HG02973 (cell line): ENCODE measurements around the gene HMGCL.
"Not testable (repeated sequence)": the region's sequence is repeated elsewhere in the genome, so short reads cannot be mapped to it uniquely, and the experiment has no call there.

Experiments
- ATAC-seq: cut with Tn5 transposase; IDR thresholded peaks from one replicate; pipeline ENCODE4 v1.9.1; 2021; ENCODE audit warnings: moderate library complexity; ENCODE audit not compliant: unreplicated experiment

The HMGCL gene

GRCh38 chr1:23827717-23828116 is 2.5 kb upstream of the HMGCL start:
- ATAC-seq: no peak

GRCh38 chr1:23826590-23826989 is 1.4 kb upstream of the HMGCL start:
- ATAC-seq: not testable (repeated sequence)

DNA sequence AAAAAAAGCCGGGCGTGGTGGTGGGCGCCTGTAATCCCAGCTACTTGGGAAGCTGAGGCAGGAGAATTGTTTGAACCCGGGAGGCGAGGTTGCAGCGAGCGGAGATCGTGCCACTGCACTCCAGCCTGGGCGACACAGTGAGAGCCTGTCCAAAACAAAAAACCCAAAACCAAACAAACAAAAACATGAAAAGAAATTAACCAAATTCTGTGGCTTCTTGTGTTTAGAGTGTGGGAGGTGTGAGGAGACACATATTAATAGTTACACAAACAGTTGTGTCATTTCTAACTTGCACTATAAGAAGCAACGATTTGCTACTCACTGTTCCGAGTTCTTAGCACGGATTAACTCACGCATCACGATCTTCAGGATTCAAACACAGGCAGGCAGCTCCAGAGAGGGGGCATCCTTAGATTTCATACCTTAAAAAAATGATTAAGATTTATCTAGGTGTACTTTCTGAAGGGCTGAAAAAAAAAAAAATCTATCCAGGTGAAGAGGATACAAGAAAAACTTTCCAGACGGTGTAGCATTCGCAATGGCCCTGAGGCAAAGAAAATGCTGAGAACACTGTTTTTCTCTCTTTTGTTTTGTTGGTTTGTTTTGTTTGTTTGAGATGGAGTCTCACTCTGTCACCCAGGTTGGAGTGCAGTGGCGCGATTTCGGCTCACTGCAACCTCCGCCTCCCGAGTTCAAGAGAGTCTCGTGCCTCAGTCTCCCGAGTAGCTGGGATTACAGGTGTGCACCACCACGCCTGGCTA is 713 bp upstream of the HMGCL start:
- ATAC-seq: peak; percentile 44

GRCh38 chr1:23824711-23825075 is 536 bp downstream of the HMGCL start:
- ATAC-seq: peak; percentile 11

- no peak for ATAC-seq
Measured at GRCh38 chr1:23823767-23824166, 1.5 kb downstream of the HMGCL start.

DNA sequence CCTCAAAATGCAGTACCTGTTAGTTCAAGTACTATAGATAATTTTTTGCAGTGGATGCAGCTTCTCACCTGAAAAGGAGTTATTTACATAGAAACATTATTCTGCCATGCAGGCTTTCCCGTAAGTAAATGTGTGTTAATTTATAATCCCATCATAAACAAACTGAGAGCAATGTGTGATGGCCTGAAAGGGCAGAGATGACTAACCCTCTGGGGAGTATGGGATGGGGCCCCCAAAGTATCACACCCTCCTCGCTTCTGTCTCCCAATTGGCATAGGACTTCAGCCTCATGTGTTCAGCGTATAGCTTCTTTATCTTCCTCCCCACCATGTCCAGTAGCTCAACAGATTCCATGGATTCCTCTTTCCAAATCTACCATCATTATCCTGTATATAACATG is 7.6 kb downstream of the HMGCL start:
- ATAC-seq: no peak

DNA sequence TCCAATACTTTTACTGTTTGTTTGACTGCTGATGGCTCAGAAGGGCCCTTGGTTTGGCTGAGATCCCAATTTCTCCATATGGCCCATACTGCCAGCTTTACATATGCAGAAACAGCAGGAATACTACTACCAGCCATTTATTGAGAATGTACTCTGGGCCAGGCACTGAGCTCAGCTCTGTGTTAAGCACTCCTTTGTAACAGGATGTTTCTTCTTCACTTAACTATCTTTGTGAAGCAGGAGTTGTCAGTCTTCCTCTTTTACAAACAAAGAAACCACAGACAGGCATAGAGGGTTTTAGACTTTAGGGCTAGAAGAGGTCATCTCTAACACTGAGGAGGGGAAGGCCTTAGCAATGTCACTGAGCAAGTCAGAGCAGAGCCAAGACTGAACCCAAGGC is 8.3 kb downstream of the HMGCL start:
- no peak for ATAC-seq

GRCh38 chr1:23816361-23816760 is 8.9 kb downstream of the HMGCL start:
- no peak for ATAC-seq

GRCh38 chr1:23814016-23814415 is 11.2 kb downstream of the HMGCL start:
- ATAC-seq: no peak

DNA sequence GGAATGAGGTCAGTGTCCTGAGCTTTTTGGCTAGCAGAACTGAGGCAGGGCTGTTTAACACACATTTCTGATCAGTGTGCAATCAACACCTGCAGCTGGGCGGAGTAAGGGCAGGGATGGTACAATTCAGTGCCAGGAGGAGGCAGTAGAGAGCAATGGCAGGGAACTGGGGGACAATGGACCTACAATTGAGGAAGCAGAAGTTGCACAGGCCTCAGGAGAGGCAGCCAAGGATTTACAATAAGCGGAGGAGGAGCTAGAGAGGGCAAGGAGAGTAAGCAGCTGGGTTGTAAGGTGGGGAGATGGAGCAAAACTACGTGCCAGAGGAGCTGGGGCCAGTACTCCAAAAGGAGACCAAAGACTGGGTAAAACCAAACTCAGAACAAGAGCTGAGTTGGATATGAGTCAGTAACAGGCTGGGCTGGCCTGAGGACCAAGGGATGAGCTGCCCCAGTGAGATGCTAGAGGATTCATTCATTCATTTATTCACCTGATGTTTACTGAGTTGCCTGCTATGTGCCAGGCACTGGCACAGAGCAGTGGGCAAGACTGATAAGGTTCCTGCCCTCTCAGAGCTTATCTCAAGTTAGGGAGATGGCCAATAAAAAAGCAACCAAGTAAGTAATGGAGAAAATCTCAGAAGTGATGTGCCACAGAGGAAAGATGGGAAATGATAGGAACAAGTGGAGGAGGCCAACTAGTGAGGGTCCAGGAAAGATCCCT is 14.2 kb downstream of the HMGCL start:
- ATAC-seq: peak; percentile 44

GRCh38 chr1:23809751-23810171 is 15.5 kb downstream of the HMGCL start:
- ATAC-seq: peak; percentile 48

- ATAC-seq: no peak
Measured at GRCh38 chr1:23807453-23807852, 17.8 kb downstream of the HMGCL start.

GRCh38 chr1:23806280-23806679 is 18.9 kb downstream of the HMGCL start:
- no peak for ATAC-seq

DNA sequence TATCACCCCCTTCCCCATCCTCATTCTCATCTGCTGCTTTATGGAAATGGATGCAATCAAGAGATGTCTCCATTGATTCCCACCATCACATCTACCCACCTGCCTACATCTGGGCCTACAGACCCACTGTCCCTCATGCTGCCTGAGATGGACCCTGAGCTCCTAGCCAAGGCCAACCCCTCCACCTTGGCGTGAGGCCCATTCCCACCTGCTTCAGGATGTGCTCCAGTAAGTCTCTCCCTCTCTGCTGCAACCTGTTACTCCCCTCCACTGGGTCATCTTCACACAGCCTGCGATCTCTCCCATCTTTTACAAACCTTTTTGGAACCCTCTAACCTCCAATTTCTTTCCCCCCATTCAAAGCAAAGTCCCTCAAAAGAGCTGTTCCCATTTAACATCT is 20.2 kb downstream of the HMGCL start:
- ATAC-seq: no peak

DNA sequence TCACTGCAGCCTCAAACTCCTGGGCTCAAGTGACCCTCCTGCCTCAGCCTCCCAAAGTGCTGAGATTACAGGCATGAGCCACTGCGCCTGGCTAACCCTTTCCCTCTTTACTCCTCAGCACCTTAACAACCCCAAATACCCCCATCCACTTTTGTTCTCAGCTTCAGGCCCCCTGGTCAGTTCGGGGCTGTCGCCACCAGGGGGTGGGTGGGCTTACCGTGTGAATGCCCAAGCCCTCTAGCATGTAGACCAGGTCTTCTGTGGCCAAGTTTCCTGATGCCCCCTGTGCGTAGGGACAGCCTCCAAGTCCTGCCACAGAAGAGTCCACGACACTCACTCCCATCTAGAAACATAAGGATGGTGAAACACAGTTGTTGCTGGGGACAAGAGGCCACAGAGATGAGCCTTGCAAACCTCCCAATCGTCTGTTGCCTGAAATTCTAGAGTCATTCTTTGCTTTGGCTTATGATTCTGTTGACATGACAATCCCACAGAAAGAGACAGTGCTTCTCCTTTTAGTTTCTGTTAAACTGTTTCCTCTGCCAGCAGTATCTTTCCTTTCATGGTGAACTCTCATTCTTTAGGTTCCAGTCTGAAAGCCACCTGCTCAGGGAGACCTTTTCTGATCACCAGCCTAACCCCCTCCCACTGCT is 20.9 kb downstream of the HMGCL start:
- no peak for ATAC-seq

DNA sequence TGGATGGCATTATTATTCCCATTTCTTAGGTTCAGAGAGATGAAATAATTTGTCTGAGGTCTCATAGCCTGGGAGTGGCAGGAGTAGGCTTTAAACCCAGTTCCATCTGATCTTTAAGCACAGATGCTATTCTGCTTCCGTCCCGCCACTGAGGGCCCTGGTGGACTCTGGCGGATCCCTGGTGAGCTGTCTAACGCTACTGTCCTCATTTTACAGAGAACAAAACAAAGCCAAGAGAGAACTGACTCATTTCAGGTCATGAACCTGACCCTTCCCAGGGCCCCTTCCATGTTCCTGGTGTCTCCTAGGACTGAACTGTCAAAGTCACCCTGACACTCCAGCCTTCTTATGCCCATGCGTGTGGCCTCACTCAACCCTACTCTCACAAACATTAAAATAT is 21.6 kb downstream of the HMGCL start:
- no peak for ATAC-seq

DNA sequence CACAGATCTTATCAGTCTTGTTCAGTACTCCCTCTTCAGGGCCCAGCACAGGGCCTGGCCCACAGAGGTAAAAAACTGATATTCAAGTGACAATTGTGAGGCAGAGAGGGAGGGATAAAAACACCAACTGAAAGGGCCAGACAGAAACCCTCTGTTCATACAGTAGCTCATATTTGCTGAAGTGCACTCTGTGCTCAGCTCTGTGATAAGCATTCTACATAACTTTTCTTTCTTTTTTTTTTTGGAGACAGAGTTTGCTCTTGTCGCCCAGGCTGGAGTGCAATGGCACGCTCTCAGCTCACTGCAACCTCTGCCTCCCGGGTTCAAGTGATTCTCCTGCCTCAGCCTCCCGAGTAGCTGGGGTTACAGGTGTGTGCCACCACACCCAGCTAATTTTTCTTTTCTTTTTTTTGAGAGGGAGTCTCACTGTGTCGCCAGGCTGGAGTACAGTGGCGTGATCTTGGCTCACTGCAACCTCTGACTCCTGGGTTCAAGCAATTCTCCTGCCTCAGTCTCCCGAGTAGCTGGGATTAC is 22.4 kb downstream of the HMGCL start:
- ATAC-seq: not testable (repeated sequence)

GRCh38 chr1:23801876-23802275 is 23.4 kb downstream of the HMGCL start:
- no peak for ATAC-seq

GRCh38 chr1:23801338-23801748 is 23.9 kb downstream of the HMGCL start:
- no peak for ATAC-seq

DNA sequence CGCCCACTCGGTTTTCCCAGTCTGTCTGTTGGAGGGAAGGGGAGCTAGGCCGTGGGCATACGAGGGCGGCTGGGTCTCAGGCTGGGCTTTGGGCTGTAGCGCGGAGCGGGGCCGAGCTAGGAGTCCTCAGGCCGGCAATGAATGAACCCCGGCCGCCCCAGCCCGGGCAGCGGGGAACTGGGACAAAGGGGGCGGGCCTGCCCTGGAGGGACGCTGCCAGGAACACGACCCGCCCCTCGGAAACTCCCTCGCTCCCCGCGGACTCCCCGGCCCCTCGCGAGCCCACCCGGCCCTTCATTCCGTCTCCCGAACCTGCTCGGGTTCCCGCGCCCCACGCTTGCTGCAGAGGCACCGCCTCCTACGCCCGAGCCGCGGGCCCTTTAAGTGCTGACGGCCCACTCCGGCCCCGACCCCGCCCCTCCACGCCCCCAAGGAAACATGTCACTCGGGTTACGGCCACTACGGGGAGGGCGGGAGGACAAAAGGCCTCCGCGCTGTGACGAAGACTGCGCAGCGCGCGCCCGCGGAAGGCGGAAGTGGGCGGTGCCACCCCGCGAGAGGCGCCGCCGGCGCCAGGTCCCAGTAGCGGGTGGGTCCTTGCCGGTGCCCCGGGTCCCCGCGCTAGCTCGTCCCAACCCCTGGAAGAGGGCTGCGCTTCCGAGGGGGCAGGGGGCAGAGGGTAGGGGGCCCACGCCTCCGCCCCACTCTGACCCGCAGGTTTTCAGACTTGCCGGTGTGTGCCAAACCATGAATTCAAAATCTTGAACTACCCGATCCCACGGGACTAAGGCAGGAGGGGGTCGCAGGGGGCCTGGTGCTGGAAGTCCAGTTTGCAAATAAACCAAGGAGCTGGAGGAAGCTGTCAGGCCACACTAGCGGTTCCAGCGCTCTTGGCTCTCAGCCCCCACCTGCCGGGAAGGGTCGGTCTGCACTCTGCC is 24.6 kb downstream of the HMGCL start, which contains the start of gene GALE:
Gene GALE (minus strand): TSS at position 355 of the 938 bp plus-strand sequence. CDS start 1,747 bp downstream, outside the sequence.
- ATAC-seq: peak; percentile 65
